ENCODE results near the gene EFCC1. TPM values are rescaled to one million over a fixed set of nuclear protein-coding genes. Genes with fewer than 3 reads are reported as not detected.
A peak's percentile ranks its signal among the peaks of the same experiment; 100 is the strongest.

Gene EFCC1
- total RNA-seq, 2 experiments from 2014 or later: 0.22 to 0.25 TPM

DNA sequence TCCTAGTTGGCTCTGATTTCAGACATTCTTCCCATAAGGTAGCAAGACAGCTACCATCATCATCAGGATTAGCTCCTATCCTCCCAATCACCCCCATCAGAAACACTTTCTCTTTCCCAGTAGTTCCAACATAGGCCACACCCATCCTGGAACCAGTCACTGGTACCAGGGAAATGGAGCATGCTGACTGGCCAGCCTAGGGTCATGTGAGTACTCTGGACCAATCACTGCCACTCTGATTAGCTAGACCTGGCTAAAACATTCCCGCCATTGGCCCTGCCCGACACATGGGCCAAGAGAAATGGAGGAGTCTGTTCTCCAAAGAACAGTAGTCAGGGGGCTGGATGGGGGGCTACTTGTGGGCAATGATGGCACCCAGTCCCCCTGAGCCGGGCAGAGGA lies 12.4 kb downstream of the EFCC1 start:
- ChIA-PET POLR2A (interaction anchor here (1.4 to 3.9 kb wide), 3 partner anchors 13 to 107 kb away, joined by 4 to 41 read pairs (median 11); partner anchors contain the start of genes CFAP92 and RAB43), CTCF (interaction anchor here (1.9 to 7.6 kb wide), 3 partner anchors 10 to 43 kb away, joined by 5 to 56 read pairs (median 47); no protein-coding TSS in a partner anchor)
- H3K9me3 Mint-ChIP-seq: no peaks in the 10 kb centered on the region
- Histone ChIP-seq H3K4me3 (ENCODE audit: low read length) (no peak overlapping the region), H3K27ac (ENCODE audit: low read depth in 1 of 2, low read length in 2 of 2) (no peak overlapping the region), H3K9me3 (ENCODE audit: control insufficient read depth in 1 of 2, insufficient read depth in 1 of 2, low read length in 2 of 2) (no peaks in the 10 kb centered on the region), H3K36me3 (ENCODE audit: insufficient read depth, low read length) (no peaks in the 10 kb centered on the region), H3K27me3 (ENCODE audit: control insufficient read depth in 1 of 2, insufficient read depth in 2 of 2, low read length in 2 of 2) (no peaks in the 10 kb centered on the region), H3K4me1 (ENCODE audit: insufficient read depth, low read length) (peaks cover 42% of the 10 kb centered on the region)
- peaks cover 40% of the 10 kb centered on the region for H3K4me1 Mint-ChIP-seq (ENCODE audit: low read depth)
- peak overlapping the region; percentile 80 for H3K27ac Mint-ChIP-seq
- intact Hi-C loops (cut with DNase I, micrococcal nuclease): no loop called here
- H3K27me3 Mint-ChIP-seq: no peaks in the 10 kb centered on the region
- DNase-seq (no peak), ATAC-seq (ENCODE audit: poor library complexity) (no peak)
- H3K36me3 Mint-ChIP-seq (ENCODE audit: low read depth): no peaks in the 10 kb centered on the region
- no peak overlapping the region for H3K4me3 Mint-ChIP-seq
- TF ChIP-seq, protein P1, sequence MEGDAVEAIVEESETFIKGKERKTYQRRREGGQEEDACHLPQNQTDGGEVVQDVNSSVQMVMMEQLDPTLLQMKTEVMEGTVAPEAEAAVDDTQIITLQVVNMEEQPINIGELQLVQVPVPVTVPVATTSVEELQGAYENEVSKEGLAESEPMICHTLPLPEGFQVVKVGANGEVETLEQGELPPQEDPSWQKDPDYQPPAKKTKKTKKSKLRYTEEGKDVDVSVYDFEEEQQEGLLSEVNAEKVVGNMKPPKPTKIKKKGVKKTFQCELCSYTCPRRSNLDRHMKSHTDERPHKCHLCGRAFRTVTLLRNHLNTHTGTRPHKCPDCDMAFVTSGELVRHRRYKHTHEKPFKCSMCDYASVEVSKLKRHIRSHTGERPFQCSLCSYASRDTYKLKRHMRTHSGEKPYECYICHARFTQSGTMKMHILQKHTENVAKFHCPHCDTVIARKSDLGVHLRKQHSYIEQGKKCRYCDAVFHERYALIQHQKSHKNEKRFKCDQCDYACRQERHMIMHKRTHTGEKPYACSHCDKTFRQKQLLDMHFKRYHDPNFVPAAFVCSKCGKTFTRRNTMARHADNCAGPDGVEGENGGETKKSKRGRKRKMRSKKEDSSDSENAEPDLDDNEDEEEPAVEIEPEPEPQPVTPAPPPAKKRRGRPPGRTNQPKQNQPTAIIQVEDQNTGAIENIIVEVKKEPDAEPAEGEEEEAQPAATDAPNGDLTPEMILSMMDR (IDR thresholded peaks at IDR 0.05): no peak

- intact Hi-C loops (cut with DNase I, micrococcal nuclease): no loop called here
- H3K4me1 Mint-ChIP-seq (ENCODE audit: low read depth): peaks cover 45% of the 10 kb centered on the region
- H3K27ac Mint-ChIP-seq: peak overlapping the region; percentile 80
- POLR2A ChIA-PET: interaction anchor here (1.4 to 3.9 kb wide), 4 partner anchors 13 to 235 kb away, joined by 4 to 90 read pairs (median 24); partner anchors contain the start of genes CFAP92, COPG1 and RAB43
- H3K9me3 ChIP-seq (ENCODE audit: control insufficient read depth in 1 of 2, insufficient read depth in 1 of 2, low read length in 2 of 2): no peaks in the 10 kb centered on the region
- CTCF ChIA-PET: interaction anchor here (4.4 to 7.6 kb wide), 3 partner anchors 10 to 44 kb away, joined by 28 to 56 read pairs (median 47); no protein-coding TSS in a partner anchor
- DNase-seq (no peak), ATAC-seq (ENCODE audit: poor library complexity) (no peak)
- H3K27ac ChIP-seq (ENCODE audit: low read depth in 1 of 2, low read length in 2 of 2): no peak overlapping the region
- no peaks in the 10 kb centered on the region for H3K36me3 ChIP-seq (ENCODE audit: insufficient read depth, low read length)
- no peaks in the 10 kb centered on the region for H3K27me3 ChIP-seq (ENCODE audit: control insufficient read depth in 1 of 2, insufficient read depth in 2 of 2, low read length in 2 of 2)
- TF ChIP-seq, protein P1 (IDR thresholded peaks at IDR 0.05): no peak
- H3K27me3 Mint-ChIP-seq: no peaks in the 10 kb centered on the region
- no peak overlapping the region for H3K4me3 ChIP-seq (ENCODE audit: low read length)
- no peak overlapping the region for H3K4me3 Mint-ChIP-seq
- no peaks in the 10 kb centered on the region for H3K36me3 Mint-ChIP-seq (ENCODE audit: low read depth)
- no peaks in the 10 kb centered on the region for H3K9me3 Mint-ChIP-seq
- peaks cover 46% of the 10 kb centered on the region for H3K4me1 ChIP-seq (ENCODE audit: insufficient read depth, low read length)
Measured at GRCh38 chr3:129014148-129014547, 13.0 kb downstream of the EFCC1 start.

GRCh38 chr3:129014793-129015345 lies 13.8 kb downstream of the EFCC1 start:
- DNase-seq (no peak), ATAC-seq (ENCODE audit: poor library complexity) (no peak)
- TF ChIP-seq, protein P1 (IDR thresholded peaks at IDR 0.05): no peak
- H3K4me3 Mint-ChIP-seq: no peak overlapping the region
- H3K27ac Mint-ChIP-seq: peak overlapping the region; percentile 80
- intact Hi-C loops (cut with DNase I, micrococcal nuclease): no loop called here
- H3K27me3 Mint-ChIP-seq: no peaks in the 10 kb centered on the region
- H3K9me3 Mint-ChIP-seq: no peaks in the 10 kb centered on the region
- peak overlapping the region; percentile 79 to 82 for H3K27ac ChIP-seq (ENCODE audit: low read depth in 1 of 2, low read length in 2 of 2)
- H3K9me3 ChIP-seq (ENCODE audit: control insufficient read depth in 1 of 2, insufficient read depth in 1 of 2, low read length in 2 of 2): no peaks in the 10 kb centered on the region
- H3K36me3 Mint-ChIP-seq (ENCODE audit: low read depth): no peaks in the 10 kb centered on the region
- no peak overlapping the region for H3K4me3 ChIP-seq (ENCODE audit: low read length)
- no peaks in the 10 kb centered on the region for H3K36me3 ChIP-seq (ENCODE audit: insufficient read depth, low read length)
- H3K4me1 Mint-ChIP-seq (ENCODE audit: low read depth): peaks cover 45% of the 10 kb centered on the region
- POLR2A ChIA-PET: interaction anchor here (0.6 to 4.0 kb wide), 15 partner anchors 9 to 301 kb away, joined by 3 to 90 read pairs (median 11); partner anchors contain the start of genes ACAD9, CFAP92, COPG1 and EFCC1
- no peaks in the 10 kb centered on the region for H3K27me3 ChIP-seq (ENCODE audit: control insufficient read depth in 1 of 2, insufficient read depth in 2 of 2, low read length in 2 of 2)
- CTCF ChIA-PET: interaction anchor here (3.4 to 7.6 kb wide), 4 partner anchors 11 to 231 kb away, joined by 14 to 56 read pairs (median 38); no protein-coding TSS in a partner anchor
- peaks cover 46% of the 10 kb centered on the region for H3K4me1 ChIP-seq (ENCODE audit: insufficient read depth, low read length)
